K562 (cell line): ENCODE results near the gene TBC1D17. TPM values are rescaled to one million over a fixed set of nuclear protein-coding genes. Genes with fewer than 3 reads are reported as not detected.

Source experiments
- BACH1 ChIP-seq: fragments of 200-800 bp; sonication (Bioruptor generic); IDR thresholded peaks from 2 replicates; pipeline ENCODE4 v1.6.1; 2016; ENCODE audit warnings: missing genetic modification characterization, missing compliant biosample characterization
- CREB1 ChIP-seq, 2 experiments: sonication (generic) in 1 of 2; formaldehyde crosslinking in 1 of 2; IDR thresholded peaks; 2 replicates each; pipeline versions ENCODE4 v1.6.1 to v1.8.0; 2012 to 2022; ENCODE audit warnings: inconsistent platforms in 1 of 2, mild to moderate bottlenecking in 1 of 2, missing genetic modification reagents in 1 of 2, moderate library complexity in 1 of 2
- CTBP1 ChIP-seq: fragments of 450-650 bp; IDR thresholded peaks from 2 replicates; pipeline ENCODE4 v1.6.1; 2016; ENCODE audit warnings: borderline replicate concordance
- FOXJ2 ChIP-seq: fragments of 200-800 bp; sonication (Bioruptor generic); IDR thresholded peaks from 2 replicates; pipeline ENCODE4 v1.6.1; 2016; ENCODE audit warnings: missing genetic modification characterization, missing compliant biosample characterization
- FOXM1 ChIP-seq, 2 experiments: fragments of 450-650 bp in 1 of 2; sonication (generic) in 1 of 2; formaldehyde crosslinking in 1 of 2; IDR thresholded peaks; 2 replicates each; pipeline versions ENCODE4 v1.6.1 to v1.9.0; 2017 to 2022; ENCODE audit warnings: low read depth in 2 of 2, mild to moderate bottlenecking in 2 of 2, missing genetic modification reagents in 1 of 2, moderate library complexity in 1 of 2
- HEY1 ChIP-seq: fragments of 250-450 bp; sonication (Bioruptor Pico); IDR thresholded peaks from 2 replicates; pipeline ENCODE4 v1.5.0; 2020; ENCODE audit warnings: mild to moderate bottlenecking, moderate library complexity, borderline replicate concordance
- KAT8 ChIP-seq: fragments of 450-650 bp; IDR thresholded peaks from 2 replicates; pipeline ENCODE4 v1.6.1; 2016; ENCODE audit warnings: low read depth, mild to moderate bottlenecking
- KHSRP ChIP-seq: fragments of 450-650 bp; IDR thresholded peaks from 2 replicates; pipeline ENCODE4 v1.6.1; 2017
- NR3C1 ChIP-seq: sonication (generic); formaldehyde crosslinking; IDR thresholded peaks from 2 replicates; pipeline ENCODE4 v1.8.1; 2022; ENCODE audit warnings: missing genetic modification reagents
- PTTG1 ChIP-seq: fragments of 450-650 bp; IDR thresholded peaks from 2 replicates; pipeline ENCODE4 v1.6.1; 2016; ENCODE audit warnings: low read depth, mild to moderate bottlenecking, missing genetic modification characterization, missing compliant biosample characterization
- RBFOX2 ChIP-seq: fragments of 200-400 bp; formaldehyde crosslinking; IDR thresholded peaks from 2 replicates; pipeline ENCODE4 v1.6.1; 2017; ENCODE audit warnings: low read depth, mild to moderate bottlenecking, low read length, moderate library complexity
- SRSF9 ChIP-seq: fragments of 200-400 bp; formaldehyde crosslinking; IDR thresholded peaks from 2 replicates; pipeline ENCODE4 v1.6.1; 2017; ENCODE audit warnings: low read depth, low read length, borderline replicate concordance
- WHSC1 ChIP-seq: IDR thresholded peaks from one replicate; pipeline ENCODE4 v1.6.1; 2012; ENCODE audit warnings: low read length, control low read depth, inconsistent platforms
- ZBTB12 ChIP-seq: fragments of 250-450 bp; sonication (Bioruptor Pico); IDR thresholded peaks from 2 replicates; pipeline ENCODE4 v1.4.0; 2020
- ZFP1 ChIP-seq: fragments of 450-650 bp; formaldehyde crosslinking; IDR thresholded peaks from 2 replicates; pipeline ENCODE4 v1.4.0; 2020; ENCODE audit warnings: mild to moderate bottlenecking, mixed read lengths
- ZNF561 ChIP-seq: fragments of 450-650 bp; formaldehyde crosslinking; conservative IDR thresholded peaks from 2 replicates; pipeline ENCODE4 v1.4.0; 2020; ENCODE audit warnings: mild to moderate bottlenecking, moderate library complexity
- ZNF644 ChIP-seq: fragments of 200-800 bp; sonication (Bioruptor generic); IDR thresholded peaks from 2 replicates; pipeline ENCODE4 v1.6.1; 2016; ENCODE audit warnings: low read depth, missing genetic modification characterization, missing compliant biosample characterization
- ZNF740 ChIP-seq, 3 experiments: fragments of 200-800 bp in 1 of 3; sonication (Bioruptor generic) in 1 of 3; sonication (generic) in 1 of 3; formaldehyde crosslinking in 1 of 3; IDR thresholded peaks; 2 replicates each; pipeline versions ENCODE4 v1.6.1 to v1.8.0; 2016 to 2022; ENCODE audit warnings: mild to moderate bottlenecking in 2 of 3, missing compliant biosample characterization in 2 of 3, missing genetic modification characterization in 2 of 3, missing genetic modification reagents in 1 of 3
- polyA plus RNA-seq, 8 experiments: library from polyadenylated mRNA; depleted of rRNA in 4 of 8; stranded (reverse) in 5 of 8; unstranded in 3 of 8; fragments of >200 nt; fragmentation: Nextera tagmentation in 2 of 8; fragmentation: Illumina TruSeq in 1 of 8; extraction: Ambion mirVana in 2 of 8; extraction: Trizol in 1 of 8; gene quantifications; 2 replicates each; pipeline versions ENCODE4 v1.2.1 to v1.2.3, GENCODE V29; 2011 to 2014; ENCODE audit warnings: inconsistent platforms in 1 of 8, missing spikeins in 1 of 8
- total RNA-seq, 7 experiments: library from RNA; depleted of rRNA in 6 of 7; stranded (reverse); fragments of >200 nt in 6 of 7; fragmentation: Illumina TruSeq in 2 of 7; extraction: Trizol in 2 of 7; gene quantifications; 2 replicates each; pipeline versions ENCODE4 v1.2.1 to v1.2.3, GENCODE V29; 2011 to 2021; ENCODE audit warnings: low replicate concordance in 1 of 7
- TF ChIP-seq, protein P1 (sequence below): fragments of 150-350 bp; IDR thresholded peaks from 2 replicates; pipeline ENCODE4 v1.6.1; 2014; ENCODE audit warnings: low read depth, mild to moderate bottlenecking, low read length, borderline replicate concordance

The TBC1D17 gene
- total and polyA plus RNA-seq, 9 of the 15 experiments (the other 6 are each of a cell fraction or from before 2014, with no cell fraction given), result 0.42 to 16.0 (median 3.8) TPM

DNA sequence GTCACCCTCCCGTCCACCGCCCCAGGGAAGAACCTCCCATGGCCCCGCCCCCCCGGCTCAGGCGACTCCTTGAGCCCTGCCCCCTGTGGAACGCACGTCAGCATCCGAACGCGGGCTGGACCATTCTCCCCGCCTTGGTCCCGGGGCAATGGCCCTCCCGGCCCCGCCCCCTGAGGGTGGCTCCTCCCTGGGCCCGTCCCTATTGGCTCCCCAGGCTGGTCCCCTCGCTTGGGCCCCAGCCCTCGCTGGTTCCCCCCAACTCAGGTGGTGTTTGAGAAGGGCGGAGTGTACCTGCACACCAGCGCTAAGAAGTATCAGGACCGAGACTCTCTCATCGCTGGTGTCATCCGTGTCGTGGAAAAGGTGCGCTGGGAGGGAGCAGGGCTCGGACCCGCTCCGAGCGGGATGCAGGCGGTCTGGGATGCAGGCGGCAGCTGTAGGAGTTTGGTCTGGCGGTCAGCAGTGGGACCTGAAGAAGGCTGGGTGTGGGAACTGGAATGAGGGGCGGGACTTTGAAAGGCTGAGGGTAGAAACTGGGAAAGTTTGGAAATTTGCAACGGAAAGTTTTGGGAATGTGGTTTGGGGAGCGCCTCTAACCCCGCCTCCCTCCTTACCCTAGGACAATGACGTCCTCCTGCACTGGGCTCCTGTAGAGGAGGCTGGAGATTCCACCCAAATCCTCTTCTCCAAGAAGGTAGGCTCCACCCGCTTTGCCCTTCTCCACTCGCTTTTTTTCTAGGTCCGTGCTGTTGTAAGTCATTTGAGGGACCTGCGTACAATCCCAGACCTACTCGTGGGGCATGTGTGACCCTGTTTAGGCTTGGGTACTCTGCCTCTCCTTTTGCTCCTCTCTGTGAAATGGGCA, 609 bp downstream of the TBC1D17 start (continued):
- no peak for TF ChIP-seq KAT8
- no peak for TF ChIP-seq BACH1 (tag)
- no peak for TF ChIP-seq ZNF644 (tag)
- no peak for TF ChIP-seq HEY1 (CRISPR knock-in tag)
- TF ChIP-seq ZFP1, result no peak
- TF ChIP-seq ZNF740 (CRISPR knock-in tag; IDR thresholded peaks at IDR 0.05), result no peak
- no peak for TF ChIP-seq ZNF740 (tag; IDR thresholded peaks at IDR 0.05)
- TF ChIP-seq FOXM1 (IDR thresholded peaks at IDR 0.05; ENCODE audit: low read depth), result no peak
- no peak for TF ChIP-seq FOXM1 (CRISPR knock-in tag; IDR thresholded peaks at IDR 0.05; ENCODE audit: low read depth)
- TF ChIP-seq SRSF9, result no peak
- TF ChIP-seq RBFOX2, result peak; percentile 60
- TF ChIP-seq ZNF561 (CRISPR knock-in tag), result no peak
- no peak for TF ChIP-seq PTTG1 (tag)
- peak; percentile 67; the same call in 1 of the 2 replicates for TF ChIP-seq CTBP1
- no peak for TF ChIP-seq FOXJ2 (tag)
- no peak for TF ChIP-seq NR3C1 (CRISPR knock-in tag)
- TF ChIP-seq WHSC1, result no peak
- TF ChIP-seq CREB1 (IDR thresholded peaks at IDR 0.05), result no peak
- TF ChIP-seq CREB1 (CRISPR knock-in tag; IDR thresholded peaks at IDR 0.05), result no peak
- TF ChIP-seq, protein P1, sequence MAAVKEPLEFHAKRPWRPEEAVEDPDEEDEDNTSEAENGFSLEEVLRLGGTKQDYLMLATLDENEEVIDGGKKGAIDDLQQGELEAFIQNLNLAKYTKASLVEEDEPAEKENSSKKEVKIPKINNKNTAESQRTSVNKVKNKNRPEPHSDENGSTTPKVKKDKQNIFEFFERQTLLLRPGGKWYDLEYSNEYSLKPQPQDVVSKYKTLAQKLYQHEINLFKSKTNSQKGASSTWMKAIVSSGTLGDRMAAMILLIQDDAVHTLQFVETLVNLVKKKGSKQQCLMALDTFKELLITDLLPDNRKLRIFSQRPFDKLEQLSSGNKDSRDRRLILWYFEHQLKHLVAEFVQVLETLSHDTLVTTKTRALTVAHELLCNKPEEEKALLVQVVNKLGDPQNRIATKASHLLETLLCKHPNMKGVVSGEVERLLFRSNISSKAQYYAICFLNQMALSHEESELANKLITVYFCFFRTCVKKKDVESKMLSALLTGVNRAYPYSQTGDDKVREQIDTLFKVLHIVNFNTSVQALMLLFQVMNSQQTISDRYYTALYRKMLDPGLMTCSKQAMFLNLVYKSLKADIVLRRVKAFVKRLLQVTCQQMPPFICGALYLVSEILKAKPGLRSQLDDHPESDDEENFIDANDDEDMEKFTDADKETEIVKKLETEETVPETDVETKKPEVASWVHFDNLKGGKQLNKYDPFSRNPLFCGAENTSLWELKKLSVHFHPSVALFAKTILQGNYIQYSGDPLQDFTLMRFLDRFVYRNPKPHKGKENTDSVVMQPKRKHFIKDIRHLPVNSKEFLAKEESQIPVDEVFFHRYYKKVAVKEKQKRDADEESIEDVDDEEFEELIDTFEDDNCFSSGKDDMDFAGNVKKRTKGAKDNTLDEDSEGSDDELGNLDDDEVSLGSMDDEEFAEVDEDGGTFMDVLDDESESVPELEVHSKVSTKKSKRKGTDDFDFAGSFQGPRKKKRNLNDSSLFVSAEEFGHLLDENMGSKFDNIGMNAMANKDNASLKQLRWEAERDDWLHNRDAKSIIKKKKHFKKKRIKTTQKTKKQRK, result no peak
- TF ChIP-seq KHSRP, result no peak
- TF ChIP-seq ZBTB12 (CRISPR knock-in tag), result no peak
